IPS-NIHi11 (cell line): ENCODE results near the gene BARX1.
"Not testable (repeated sequence)": the region's sequence is repeated elsewhere in the genome, so short reads cannot be mapped to it uniquely, and the experiment has no call there.

Experiments
- DNase-seq: peaks from one replicate; pipeline ENCODE4 v3.0.0; 2012; ENCODE audit warnings: mixed read lengths, low spot score

The BARX1 gene

DNA sequence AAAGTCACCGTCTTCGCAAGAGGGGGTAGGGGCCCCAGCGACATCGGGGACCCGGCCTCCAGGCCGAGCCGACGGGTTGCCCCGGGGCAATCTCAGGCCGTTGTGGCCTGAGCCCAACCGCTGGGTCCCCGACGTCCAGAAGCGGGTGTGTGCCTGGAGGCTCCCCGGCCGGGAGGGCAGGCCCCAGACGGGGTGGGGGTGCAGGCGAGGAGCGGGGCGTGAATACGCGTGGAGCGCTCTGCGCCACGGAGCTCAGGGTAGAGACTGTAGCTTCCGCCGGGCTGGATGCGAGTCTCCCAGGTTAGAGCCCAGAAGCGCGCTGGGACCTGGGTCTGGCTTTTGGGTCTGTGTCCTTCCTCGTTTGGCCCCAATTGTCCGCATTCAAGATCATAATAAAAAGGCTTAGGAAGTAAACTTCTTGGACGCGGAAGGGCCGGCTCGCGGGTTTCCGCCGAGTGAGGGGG, 3.5 kb downstream of the BARX1 start:
- no peak for DNase-seq

GRCh38 chr9:93950619-93951601, 4.2 kb downstream of the BARX1 start:
- DNase-seq: no peak

GRCh38 chr9:93949694-93950449, 5.3 kb downstream of the BARX1 start:
- no peak for DNase-seq

DNA sequence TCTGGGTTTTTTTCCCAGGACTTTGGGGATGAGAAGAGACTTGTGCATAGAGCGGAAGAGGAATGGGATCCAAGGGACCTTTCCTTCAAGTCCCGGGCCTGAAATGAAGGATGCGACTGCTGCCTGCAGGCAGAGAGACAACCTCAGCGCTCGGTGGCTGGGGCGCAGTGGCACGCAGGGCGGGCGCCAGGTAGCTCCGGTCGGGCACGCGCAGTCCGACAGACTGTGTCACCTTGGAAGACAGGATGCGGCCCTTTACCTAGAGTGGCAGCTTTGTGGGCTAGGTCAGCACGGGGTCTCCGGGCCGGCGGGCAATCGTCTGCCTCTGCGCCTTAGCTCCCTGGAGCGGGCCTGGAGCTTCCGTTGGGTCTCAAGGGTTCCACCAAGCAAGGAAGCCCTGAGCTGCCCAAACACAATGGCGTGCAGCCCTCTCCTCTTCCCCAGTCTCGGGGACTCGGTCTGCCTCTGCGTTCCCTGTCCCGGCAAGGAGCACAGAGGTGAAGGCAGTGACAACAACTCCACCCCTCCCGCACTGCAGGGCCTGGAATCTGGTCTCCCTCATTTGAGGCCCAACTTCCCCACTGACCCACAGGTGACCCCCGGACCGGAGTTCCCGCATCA, 6.0 kb downstream of the BARX1 start:
- no peak for DNase-seq

GRCh38 chr9:93948441-93949072, 6.6 kb downstream of the BARX1 start:
- DNase-seq: no peak

GRCh38 chr9:93947409-93948070, 7.6 kb downstream of the BARX1 start:
- DNase-seq: no peak

GRCh38 chr9:93946338-93946712, 8.8 kb downstream of the BARX1 start:
- DNase-seq: no peak

- DNase-seq: no peak
Measured at GRCh38 chr9:93945400-93946337, 9.5 kb downstream of the BARX1 start.

GRCh38 chr9:93944011-93944410, 11.1 kb downstream of the BARX1 start:
- no peak for DNase-seq

- no peak for DNase-seq
Measured at GRCh38 chr9:93942161-93942560, 13.0 kb downstream of the BARX1 start.

GRCh38 chr9:93941493-93941892, 13.7 kb downstream of the BARX1 start:
- no peak for DNase-seq

DNA sequence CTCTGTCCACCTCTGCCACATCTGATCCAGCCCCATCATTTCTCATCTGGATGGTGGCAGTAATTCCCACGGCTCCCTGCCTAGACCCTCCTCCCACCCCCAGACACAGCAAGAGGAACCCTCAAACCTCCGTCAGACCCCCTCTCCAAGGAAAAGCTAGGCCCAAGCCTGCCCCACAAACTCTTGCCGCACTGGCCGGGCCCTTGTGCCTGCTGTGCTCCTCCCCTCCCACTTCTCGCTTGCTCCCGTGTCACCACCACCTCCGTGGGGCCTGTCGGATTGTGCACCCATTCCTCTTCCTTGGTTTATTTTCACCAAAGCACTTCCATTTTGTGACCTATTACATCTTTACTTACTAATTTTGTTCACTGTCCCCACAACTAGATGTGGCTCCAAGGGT, 14.2 kb downstream of the BARX1 start:
- no peak for DNase-seq

DNA sequence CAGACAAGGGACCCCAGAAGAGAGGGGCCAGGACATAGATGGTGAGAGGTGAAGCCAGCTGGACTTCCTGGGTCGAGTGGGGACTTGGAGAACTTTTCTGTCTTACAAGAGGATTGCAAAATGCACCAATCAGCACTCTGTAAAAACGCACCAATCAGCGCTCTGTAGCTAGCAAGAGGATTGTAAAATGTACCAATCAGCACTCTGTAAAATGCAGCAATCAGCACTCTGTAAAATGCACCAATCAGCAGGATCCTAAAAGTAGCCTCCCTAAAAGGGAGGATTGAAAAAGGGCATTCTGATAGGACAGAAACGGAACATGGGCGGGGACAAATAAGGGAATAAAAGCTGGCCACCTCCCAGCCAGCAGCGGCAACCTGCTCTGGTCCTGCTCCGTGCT, 15.6 kb downstream of the BARX1 start:
- DNase-seq: not testable (repeated sequence)

DNA sequence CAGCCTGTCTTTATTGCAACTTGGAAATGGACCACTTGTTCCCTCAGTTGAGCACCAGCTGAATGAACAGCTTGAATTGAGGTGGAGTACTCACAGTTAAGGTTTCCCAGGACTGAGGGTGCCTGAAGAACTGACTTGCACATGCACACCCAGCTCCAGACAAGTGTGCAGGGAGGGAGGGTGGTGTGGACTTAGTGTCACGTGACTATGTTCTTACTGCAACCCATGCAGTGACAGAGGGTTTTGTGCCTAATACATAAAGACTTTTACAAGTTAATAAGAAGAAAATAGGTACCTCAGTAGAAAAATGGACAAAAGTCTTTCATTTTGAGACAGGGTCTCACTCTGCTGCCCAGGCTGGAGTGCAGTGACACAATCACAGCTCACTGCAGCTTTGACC, 18.0 kb downstream of the BARX1 start:
- no peak for DNase-seq

GRCh38 chr9:93931905-93932304, 23.2 kb downstream of the BARX1 start:
- no peak for DNase-seq

GRCh38 chr9:93930070-93930469, 25.1 kb downstream of the BARX1 start:
- DNase-seq: no peak

DNA sequence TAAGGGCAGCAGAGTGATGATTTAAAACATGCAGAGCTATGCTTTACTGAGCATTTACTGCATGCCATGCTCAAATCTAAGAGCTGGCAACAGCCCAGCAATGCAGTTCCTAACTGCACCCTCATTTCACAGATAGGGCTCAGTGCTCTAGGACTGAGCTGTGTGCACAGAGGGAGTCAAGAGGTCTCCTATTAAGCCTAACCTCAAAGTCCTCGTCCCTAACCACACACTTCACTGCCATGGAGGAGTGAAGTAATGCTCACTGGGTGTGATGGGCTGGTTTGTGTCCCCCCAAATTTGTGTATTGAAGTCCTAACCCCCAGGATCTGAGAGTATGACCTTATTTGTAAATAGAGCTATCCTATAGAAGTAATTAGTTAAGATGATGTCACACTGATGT, 25.9 kb downstream of the BARX1 start:
- no peak for DNase-seq

DNA sequence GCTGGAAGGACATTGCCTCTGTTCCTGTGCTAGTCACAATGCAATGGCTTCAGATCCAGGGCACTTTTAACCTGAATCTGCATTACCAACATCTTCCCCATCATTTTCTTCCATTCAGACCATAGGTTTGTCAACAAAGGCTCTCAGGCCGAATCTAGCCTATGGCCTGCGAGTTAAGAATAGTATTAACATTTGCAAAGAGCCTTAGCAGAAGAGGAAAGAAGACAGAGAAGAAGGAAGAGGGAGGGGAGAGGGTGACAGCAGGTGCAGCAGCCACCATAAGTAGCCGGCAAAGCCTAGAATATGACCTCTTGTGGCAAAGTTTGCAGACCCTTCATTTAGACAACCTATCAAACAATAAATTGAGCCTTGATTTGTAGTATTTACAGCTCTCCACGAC, 32.6 kb downstream of the BARX1 start:
- no peak for DNase-seq

DNA sequence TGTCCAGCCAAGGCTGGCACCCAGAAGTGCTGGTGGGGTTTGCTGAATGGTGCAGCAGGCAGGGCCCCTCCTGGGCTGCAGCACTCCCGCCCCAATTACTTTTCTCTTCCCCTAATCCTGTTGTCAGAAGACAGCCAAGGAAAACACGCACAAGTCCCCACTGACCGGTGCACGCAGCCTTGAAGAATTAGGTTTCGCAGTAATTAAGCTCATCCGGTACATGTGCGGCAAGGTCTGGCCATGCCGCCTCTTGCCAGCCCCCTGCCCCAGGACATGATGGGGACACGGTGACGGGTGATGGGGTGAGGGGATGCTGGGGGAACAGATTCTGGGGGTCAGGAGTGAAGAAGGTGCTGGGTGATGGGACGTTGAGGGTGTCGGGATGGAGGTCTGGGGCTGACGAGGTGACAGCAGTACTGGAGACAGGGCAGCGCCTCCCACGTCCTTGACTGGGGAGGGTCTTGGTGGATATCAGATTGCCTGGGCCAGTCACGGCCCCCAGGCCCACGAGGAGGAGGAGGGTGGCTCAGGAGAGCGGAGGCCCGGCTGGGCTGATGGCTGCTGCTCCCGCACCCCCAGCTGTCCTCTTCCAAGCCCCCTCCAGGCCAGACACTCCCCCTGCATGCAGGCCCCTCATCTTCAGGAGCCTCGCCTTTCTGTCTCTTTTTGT, 34.9 kb downstream of the BARX1 start:
- no peak for DNase-seq

- no peak for DNase-seq
Measured at GRCh38 chr9:93918061-93918460, 37.1 kb downstream of the BARX1 start.
